ENCODE measurements around the gene DMP1.

The DMP1 gene

DNA sequence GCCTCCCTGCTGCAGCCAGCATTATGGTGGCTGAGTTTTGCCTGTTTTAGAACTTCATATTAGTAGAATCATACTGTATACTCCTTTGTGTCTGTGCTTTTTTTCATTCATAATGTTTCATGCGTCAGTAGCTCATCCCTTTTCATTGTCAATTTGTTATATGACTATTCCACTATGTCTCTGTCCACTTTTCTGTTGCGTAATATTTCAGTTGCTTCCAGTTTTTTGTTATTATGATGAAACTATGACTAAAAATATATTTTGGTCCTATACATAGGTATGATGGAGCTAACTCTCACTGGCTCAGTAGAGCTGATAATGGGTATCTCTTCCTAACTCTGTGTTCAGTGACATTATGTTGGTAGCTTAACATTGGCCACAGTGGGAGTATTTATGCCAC is 48.3 kb downstream of the DMP1 start:
- Histone ChIP-seq H3K4me2 (no peak overlapping the region), H3K27me3 (no peaks in the 10 kb centered on the region), H3K9ac (no peak overlapping the region), H3K27ac (no peak overlapping the region), H4K20me1 (no peaks in the 10 kb centered on the region), H3K36me3 (no peaks in the 10 kb centered on the region; a peak in 1 of 22 replicates), H3K4me3 (no peak overlapping the region), H3K4me1 (peaks cover 0 to 1% (median 0%) of the 10 kb centered on the region in 10 experiments; a peak in 3 of 20 replicates), H3K9me3 (replicated peaks in 1 of 11) (peaks cover 22 to 35% (median 31%) of the 10 kb centered on the region in 11 experiments)
- peak in 3 of 11 experiments; percentile 9 to 71 (median 43); a peak in 5 of 22 replicates for TF ChIP-seq Cebpa-rat (IDR thresholded peaks at IDR 0.05)

DNA sequence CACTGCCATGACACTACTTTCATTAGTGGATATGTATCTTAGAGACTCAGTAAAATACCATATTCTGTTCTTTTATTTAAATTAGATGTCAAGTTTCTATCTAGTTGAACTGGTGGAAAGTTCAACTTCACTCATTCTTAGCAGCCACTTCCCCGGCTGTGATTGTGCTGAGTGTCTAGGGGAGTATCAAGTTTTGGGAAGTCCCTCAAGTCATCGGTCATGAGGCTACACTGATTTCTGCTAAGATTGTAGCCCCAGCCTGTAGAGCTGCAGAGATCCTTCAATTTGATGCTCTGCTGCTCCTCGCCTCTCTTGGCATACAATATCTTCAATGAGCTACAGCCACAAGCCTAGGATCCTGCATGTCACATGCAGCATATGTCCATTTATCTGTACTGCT is 53.9 kb downstream of the DMP1 start:
- Histone ChIP-seq H3K4me2 (peak overlapping the region in 2 of 11 experiments; percentile 39 to 53; a peak in 3 of 22 replicates), H4K20me1 (no peaks in the 10 kb centered on the region), H3K27me3 (no peaks in the 10 kb centered on the region), H3K9ac (no peak overlapping the region), H3K36me3 (no peaks in the 10 kb centered on the region), H3K27ac (no peak overlapping the region), H3K4me1 (peaks cover 0 to 12% (median 2%) of the 10 kb centered on the region in 10 experiments; a peak in 7 of 20 replicates), H3K9me3 (replicated peaks in 1 of 11) (peaks cover 0 to 2% (median 0%) of the 10 kb centered on the region in 11 experiments; a peak in 1 of 22 replicates), H3K4me3 (no peak overlapping the region)
- no peak for TF ChIP-seq Cebpa-rat (IDR thresholded peaks at IDR 0.05)

DNA sequence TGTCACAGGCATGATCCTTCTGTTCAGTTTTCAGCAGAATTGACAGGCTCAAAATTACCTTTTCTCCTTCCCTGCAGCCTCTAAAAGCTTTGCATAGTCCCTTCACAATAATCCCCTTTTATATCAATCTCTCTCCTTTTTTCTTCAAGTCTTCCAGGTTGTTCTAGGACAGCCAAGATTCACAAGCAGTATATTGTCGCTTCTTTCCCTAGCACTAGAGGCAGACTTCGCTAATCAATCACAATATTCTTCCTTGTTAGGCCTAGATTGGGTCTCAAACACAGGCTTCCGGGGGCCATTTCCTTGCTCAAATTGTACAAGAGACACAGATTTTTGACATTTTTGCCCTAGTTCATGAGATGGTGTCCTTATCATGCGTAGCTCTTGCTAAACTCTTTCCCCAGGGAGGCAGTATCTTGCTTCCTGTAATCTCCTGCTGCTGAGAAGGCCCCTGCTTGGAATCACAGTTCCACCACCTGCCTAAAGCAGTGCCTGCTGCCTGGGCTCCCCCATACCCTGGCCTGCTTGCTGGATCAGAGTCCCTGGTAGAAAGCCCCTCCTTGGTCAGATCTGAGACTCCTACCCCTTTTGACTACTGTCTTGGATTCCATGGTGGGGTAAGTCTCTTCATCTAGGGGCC is 57.3 kb downstream of the DMP1 start:
- Histone ChIP-seq H3K27me3 (no peaks in the 10 kb centered on the region), H3K9me3 (replicated peaks in 1 of 11) (no peaks in the 10 kb centered on the region), H4K20me1 (no peaks in the 10 kb centered on the region), H3K4me3 (no peak overlapping the region), H3K27ac (no peak overlapping the region; a peak in 1 of 22 replicates), H3K4me1 (peaks cover 0 to 12% (median 2%) of the 10 kb centered on the region in 10 experiments; a peak in 7 of 20 replicates), H3K9ac (no peak overlapping the region), H3K4me2 (peak overlapping the region in 4 of 11 experiments; percentile 10 to 29 (median 20); a peak in 6 of 22 replicates), H3K36me3 (no peaks in the 10 kb centered on the region)
- TF ChIP-seq Cebpa-rat (IDR thresholded peaks at IDR 0.05), result peak in 1 of 11 experiments; percentile 24; a peak in 1 of 22 replicates
